ENCODE results near the gene C17orf75. TPM values are rescaled to one million over a fixed set of nuclear protein-coding genes. Genes with fewer than 3 reads are reported as not detected.

C17orf75 gene
- total RNA-seq, 1 donor from 2014 or later = 39.1 TPM

GRCh38 chr17:32298721-32299579, 43.0 kb downstream of the C17orf75 start:
- Mint-ChIP-seq H3K27me3 (no peaks in the 10 kb centered on the region), H3K27ac (no peak overlapping the region), H3K9me3 (ENCODE audit: low read depth) (no peaks in the 10 kb centered on the region), H3K4me1 (ENCODE audit: low read depth) (peaks cover 30% of the 10 kb centered on the region), H3K4me3 (ENCODE audit: low read depth) (no peak overlapping the region), H3K36me3 (ENCODE audit: insufficient read depth) (no peaks in the 10 kb centered on the region)
- DNase-seq (ENCODE audit: low spot score, unreplicated experiment) = no peak
- TF ChIP-seq, protein P1, sequence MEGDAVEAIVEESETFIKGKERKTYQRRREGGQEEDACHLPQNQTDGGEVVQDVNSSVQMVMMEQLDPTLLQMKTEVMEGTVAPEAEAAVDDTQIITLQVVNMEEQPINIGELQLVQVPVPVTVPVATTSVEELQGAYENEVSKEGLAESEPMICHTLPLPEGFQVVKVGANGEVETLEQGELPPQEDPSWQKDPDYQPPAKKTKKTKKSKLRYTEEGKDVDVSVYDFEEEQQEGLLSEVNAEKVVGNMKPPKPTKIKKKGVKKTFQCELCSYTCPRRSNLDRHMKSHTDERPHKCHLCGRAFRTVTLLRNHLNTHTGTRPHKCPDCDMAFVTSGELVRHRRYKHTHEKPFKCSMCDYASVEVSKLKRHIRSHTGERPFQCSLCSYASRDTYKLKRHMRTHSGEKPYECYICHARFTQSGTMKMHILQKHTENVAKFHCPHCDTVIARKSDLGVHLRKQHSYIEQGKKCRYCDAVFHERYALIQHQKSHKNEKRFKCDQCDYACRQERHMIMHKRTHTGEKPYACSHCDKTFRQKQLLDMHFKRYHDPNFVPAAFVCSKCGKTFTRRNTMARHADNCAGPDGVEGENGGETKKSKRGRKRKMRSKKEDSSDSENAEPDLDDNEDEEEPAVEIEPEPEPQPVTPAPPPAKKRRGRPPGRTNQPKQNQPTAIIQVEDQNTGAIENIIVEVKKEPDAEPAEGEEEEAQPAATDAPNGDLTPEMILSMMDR (IDR thresholded peaks at IDR 0.05; ENCODE audit: unreplicated experiment) = no peak

DNA sequence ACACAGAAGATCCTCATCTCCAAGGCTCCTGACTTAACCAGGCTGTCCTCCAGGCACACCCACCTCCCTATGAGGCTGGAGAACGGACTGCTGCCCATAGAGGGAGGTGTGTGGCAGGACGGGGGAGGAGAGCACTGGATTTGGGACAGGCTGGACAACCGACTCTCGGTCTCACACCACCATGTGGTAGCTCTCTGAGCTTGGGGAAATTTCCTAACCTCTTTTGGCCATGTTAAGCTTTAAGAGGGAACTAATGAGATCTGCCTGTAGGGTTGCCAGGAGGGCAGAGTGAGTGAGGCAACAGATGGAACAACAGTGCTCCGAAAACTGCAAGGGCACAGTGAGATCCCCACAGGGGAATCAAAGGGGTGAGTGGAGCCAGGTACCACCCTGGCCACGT, 43.7 kb downstream of the C17orf75 start:
- Mint-ChIP-seq H3K36me3 (ENCODE audit: insufficient read depth) (no peaks in the 10 kb centered on the region), H3K4me1 (ENCODE audit: low read depth) (peaks cover 26% of the 10 kb centered on the region), H3K27me3 (no peaks in the 10 kb centered on the region), H3K27ac (no peak overlapping the region), H3K9me3 (ENCODE audit: low read depth) (no peaks in the 10 kb centered on the region), H3K4me3 (ENCODE audit: low read depth) (no peak overlapping the region)
- no peak for DNase-seq (ENCODE audit: low spot score, unreplicated experiment)
- TF ChIP-seq, protein P1 (IDR thresholded peaks at IDR 0.05; ENCODE audit: unreplicated experiment) = no peak

- Mint-ChIP-seq H3K36me3 (ENCODE audit: insufficient read depth) (no peaks in the 10 kb centered on the region), H3K27ac (no peak overlapping the region), H3K27me3 (no peaks in the 10 kb centered on the region), H3K4me1 (ENCODE audit: low read depth) (peaks cover 23% of the 10 kb centered on the region), H3K4me3 (ENCODE audit: low read depth) (no peak overlapping the region), H3K9me3 (ENCODE audit: low read depth) (no peaks in the 10 kb centered on the region)
- TF ChIP-seq, protein P1 (IDR thresholded peaks at IDR 0.05; ENCODE audit: unreplicated experiment) = no peak
- no peak for DNase-seq (ENCODE audit: low spot score, unreplicated experiment)
Observed at GRCh38 chr17:32297860-32298259, 44.1 kb downstream of the C17orf75 start.

GRCh38 chr17:32297424-32297823, 44.5 kb downstream of the C17orf75 start:
- H3K27ac Mint-ChIP-seq = no peak overlapping the region
- TF ChIP-seq, protein P1 (IDR thresholded peaks at IDR 0.05; ENCODE audit: unreplicated experiment) = no peak
- H3K27me3 Mint-ChIP-seq = no peaks in the 10 kb centered on the region
- no peak overlapping the region for H3K4me3 Mint-ChIP-seq (ENCODE audit: low read depth)
- no peaks in the 10 kb centered on the region for H3K36me3 Mint-ChIP-seq (ENCODE audit: insufficient read depth)
- H3K4me1 Mint-ChIP-seq (ENCODE audit: low read depth) = peaks cover 20% of the 10 kb centered on the region
- H3K9me3 Mint-ChIP-seq (ENCODE audit: low read depth) = no peaks in the 10 kb centered on the region
- no peak for DNase-seq (ENCODE audit: low spot score, unreplicated experiment)

DNA sequence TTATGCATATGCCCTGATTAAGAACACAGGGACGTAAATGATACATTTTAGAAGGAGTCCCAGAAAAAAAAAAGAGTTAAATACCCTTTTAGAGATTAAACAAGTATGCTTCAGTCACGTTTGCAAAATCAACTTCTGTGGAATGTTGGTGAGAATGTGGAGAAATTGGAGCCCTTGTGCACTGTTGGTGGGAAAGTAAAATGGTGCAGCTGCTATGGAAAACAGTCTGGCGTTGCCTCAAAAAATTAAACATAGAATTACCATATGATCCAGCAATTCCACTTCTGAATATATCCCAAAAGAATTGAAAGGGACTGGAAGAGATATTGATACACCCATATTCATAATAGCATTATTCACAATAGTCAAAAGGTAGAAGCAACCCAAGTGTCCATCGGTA, 49.9 kb downstream of the C17orf75 start:
- Mint-ChIP-seq H3K27me3 (peaks cover 10% of the 10 kb centered on the region), H3K4me3 (ENCODE audit: low read depth) (no peak overlapping the region), H3K4me1 (ENCODE audit: low read depth) (no peaks in the 10 kb centered on the region), H3K27ac (no peak overlapping the region), H3K36me3 (ENCODE audit: insufficient read depth) (no peaks in the 10 kb centered on the region), H3K9me3 (ENCODE audit: low read depth) (no peaks in the 10 kb centered on the region)
- TF ChIP-seq, protein P1 (IDR thresholded peaks at IDR 0.05; ENCODE audit: unreplicated experiment) = no peak
- DNase-seq (ENCODE audit: low spot score, unreplicated experiment) = no peak

Data from progenitor cell of endocrine pancreas (in vitro differentiated cells).